Panc1 (cell line): ENCODE measurements around the gene IL3RA.

ENCODE experiments used
- POLR2AphosphoS5 ChIP-seq: IDR thresholded peaks from 2 replicates; pipeline ENCODE4 v1.6.1; 2012; ENCODE audit warnings: mild to moderate bottlenecking, low read depth, low read length, moderate library complexity
- SIN3A ChIP-seq: IDR thresholded peaks from 2 replicates; pipeline ENCODE4 v1.6.1; 2012; ENCODE audit warnings: low read depth, mild to moderate bottlenecking, low read length, moderate library complexity, borderline replicate concordance; ENCODE audit not compliant: insufficient read depth
- TCF7L2 ChIP-seq: IDR thresholded peaks from 2 replicates; pipeline ENCODE4 v1.6.1; 2011; ENCODE audit warnings: mild to moderate bottlenecking, low read depth, low read length, inconsistent platforms
- TF ChIP-seq, protein P1 (sequence below): fragments of 450-650 bp; IDR thresholded peaks from 2 replicates; pipeline ENCODE4 v1.5.1; 2017; ENCODE audit warnings: mild to moderate bottlenecking
- TF ChIP-seq, protein P2 (sequence below), 2 experiments: IDR thresholded peaks; 2 replicates each; pipeline ENCODE4 v1.6.1; 2011 to 2012; ENCODE audit warnings: low read depth in 2 of 2, control low read depth in 1 of 2, low read length in 1 of 2, mild to moderate bottlenecking in 1 of 2, moderate library complexity in 1 of 2; ENCODE audit not compliant: insufficient read depth in 1 of 2

DNA sequence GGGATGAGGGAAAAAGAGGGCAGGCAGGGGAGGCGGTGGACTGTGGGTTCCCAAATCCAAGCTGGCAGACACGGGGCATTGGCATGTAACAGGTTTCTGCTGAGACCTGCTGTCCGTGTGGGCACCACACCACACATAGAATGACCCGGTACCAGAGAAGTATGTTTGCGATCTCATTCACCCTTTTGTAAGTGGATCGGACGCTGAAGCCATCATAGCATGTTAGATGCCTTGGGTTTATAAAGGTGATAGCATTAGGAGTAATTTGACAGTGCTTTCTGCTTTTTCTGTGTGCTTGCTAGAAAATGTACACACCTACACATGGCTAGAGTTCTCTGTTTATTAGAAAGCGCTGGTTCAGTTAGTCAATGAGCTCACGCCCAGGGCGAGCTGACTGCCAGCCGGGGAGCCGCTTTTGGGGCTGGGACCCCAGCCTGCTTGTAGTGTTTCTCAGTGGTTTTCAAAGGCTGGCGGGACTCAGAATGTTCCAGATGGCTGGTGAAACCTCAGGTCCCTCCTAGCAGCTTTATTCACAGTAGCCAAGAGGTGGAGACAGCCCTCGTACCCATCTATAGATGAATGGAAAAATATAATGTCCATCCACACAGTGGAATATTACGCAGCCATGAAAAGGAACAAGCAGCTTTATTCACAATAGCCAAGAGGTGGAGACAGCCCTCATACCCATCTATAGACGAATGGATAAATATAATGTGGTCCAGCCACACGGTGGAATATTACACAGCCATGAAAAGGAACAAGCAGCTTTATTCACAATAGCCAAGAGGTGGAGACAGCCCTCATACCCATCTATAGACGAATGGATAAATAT is 579 bp downstream of the IL3RA start:
- TF ChIP-seq, protein P1, sequence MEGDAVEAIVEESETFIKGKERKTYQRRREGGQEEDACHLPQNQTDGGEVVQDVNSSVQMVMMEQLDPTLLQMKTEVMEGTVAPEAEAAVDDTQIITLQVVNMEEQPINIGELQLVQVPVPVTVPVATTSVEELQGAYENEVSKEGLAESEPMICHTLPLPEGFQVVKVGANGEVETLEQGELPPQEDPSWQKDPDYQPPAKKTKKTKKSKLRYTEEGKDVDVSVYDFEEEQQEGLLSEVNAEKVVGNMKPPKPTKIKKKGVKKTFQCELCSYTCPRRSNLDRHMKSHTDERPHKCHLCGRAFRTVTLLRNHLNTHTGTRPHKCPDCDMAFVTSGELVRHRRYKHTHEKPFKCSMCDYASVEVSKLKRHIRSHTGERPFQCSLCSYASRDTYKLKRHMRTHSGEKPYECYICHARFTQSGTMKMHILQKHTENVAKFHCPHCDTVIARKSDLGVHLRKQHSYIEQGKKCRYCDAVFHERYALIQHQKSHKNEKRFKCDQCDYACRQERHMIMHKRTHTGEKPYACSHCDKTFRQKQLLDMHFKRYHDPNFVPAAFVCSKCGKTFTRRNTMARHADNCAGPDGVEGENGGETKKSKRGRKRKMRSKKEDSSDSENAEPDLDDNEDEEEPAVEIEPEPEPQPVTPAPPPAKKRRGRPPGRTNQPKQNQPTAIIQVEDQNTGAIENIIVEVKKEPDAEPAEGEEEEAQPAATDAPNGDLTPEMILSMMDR = no peak
- TF ChIP-seq TCF7L2 (no peak), SIN3A (no peak), POLR2AphosphoS5 (no peak)
- TF ChIP-seq, protein P2, sequence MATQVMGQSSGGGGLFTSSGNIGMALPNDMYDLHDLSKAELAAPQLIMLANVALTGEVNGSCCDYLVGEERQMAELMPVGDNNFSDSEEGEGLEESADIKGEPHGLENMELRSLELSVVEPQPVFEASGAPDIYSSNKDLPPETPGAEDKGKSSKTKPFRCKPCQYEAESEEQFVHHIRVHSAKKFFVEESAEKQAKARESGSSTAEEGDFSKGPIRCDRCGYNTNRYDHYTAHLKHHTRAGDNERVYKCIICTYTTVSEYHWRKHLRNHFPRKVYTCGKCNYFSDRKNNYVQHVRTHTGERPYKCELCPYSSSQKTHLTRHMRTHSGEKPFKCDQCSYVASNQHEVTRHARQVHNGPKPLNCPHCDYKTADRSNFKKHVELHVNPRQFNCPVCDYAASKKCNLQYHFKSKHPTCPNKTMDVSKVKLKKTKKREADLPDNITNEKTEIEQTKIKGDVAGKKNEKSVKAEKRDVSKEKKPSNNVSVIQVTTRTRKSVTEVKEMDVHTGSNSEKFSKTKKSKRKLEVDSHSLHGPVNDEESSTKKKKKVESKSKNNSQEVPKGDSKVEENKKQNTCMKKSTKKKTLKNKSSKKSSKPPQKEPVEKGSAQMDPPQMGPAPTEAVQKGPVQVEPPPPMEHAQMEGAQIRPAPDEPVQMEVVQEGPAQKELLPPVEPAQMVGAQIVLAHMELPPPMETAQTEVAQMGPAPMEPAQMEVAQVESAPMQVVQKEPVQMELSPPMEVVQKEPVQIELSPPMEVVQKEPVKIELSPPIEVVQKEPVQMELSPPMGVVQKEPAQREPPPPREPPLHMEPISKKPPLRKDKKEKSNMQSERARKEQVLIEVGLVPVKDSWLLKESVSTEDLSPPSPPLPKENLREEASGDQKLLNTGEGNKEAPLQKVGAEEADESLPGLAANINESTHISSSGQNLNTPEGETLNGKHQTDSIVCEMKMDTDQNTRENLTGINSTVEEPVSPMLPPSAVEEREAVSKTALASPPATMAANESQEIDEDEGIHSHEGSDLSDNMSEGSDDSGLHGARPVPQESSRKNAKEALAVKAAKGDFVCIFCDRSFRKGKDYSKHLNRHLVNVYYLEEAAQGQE (IDR thresholded peaks at IDR 0.05; ENCODE audit: insufficient read depth in 1 of 2, low read depth in 2 of 2, low read length in 1 of 2) = no peak
